Measurements from ENCODE around the gene CD4.

Gene CD4

GRCh38 chr12:6829536-6830220, 40.4 kb downstream of the CD4 start:
- DNase-seq: no peak

DNA sequence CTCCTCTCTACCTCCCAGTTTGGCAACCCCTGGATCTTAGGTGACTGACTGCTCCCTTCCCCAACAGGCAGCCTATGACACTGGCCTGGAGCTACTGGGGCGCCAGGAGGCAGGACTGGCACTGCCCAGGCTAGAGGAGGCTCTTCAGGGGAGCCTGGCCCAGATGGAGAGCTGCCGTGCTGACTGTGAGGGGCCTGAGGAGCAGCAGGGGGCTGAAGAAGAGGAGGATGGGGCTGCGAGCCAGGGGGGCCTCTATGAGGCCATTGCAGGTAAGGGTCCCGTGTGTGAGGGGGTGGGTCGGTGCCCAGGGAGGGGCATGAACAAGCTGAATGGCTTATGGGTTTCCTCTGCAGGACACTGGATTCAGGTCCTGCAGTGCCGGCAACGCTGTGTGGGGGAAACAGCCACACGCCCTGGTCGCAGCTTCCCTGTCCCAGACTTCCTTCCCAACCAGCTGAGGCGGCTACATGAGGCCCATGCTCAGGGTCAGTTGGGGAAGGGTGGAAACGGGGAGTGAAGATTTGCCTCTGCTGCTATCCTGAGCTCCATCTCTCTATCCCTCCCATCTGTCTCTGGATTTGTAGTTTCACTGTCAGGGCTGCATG, 41.1 kb downstream of the CD4 start:
- DNase-seq: no peak

DNA sequence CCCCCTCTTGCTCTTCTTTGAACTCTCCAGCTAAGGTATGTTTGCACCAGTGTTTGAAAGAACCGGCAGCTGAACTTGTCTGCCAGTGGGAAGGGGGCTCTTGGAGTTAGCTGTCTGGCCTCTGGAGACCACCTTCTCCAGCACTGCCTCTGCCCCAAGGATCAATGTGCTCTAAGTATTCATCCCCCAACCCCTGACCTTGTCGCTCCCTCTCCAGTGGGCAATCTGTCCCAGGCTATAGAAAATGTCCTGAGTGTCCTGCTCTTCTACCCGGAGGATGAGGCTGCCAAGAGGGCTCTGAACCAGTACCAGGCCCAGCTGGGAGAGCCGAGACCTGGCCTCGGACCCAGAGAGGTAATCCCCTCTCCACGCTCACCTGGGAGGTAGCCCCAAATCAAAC, 41.7 kb downstream of the CD4 start:
- no peak for DNase-seq

DNA sequence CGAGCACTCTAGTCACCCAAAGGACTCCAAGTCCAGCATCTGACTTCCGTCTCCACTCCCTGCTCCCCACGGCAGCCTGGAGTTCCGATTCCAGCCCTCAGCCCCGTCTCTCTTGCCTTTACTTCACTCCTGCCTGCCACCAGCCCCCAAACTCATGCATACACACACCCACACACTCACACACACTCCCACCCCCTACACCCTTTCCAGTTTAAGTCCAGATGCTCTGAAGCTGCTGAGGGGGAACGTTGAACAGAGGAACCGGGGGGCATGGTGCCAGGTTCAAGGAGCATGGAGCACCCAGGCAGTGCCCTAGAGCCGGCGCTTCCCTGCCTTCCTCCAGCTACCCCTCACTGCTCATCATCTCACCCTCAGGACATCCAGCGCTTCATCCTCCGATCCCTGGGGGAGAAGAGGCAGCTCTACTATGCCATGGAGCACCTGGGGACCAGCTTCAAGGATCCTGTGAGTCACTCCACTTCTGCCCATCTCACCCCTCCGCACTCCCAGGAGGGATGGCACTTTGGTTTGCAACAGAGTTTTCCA, 42.2 kb downstream of the CD4 start:
- DNase-seq: no peak

- no peak for DNase-seq
These were observed 42.8 kb downstream of the CD4 start for GRCh38 chr12:6832125-6832524.

DNA sequence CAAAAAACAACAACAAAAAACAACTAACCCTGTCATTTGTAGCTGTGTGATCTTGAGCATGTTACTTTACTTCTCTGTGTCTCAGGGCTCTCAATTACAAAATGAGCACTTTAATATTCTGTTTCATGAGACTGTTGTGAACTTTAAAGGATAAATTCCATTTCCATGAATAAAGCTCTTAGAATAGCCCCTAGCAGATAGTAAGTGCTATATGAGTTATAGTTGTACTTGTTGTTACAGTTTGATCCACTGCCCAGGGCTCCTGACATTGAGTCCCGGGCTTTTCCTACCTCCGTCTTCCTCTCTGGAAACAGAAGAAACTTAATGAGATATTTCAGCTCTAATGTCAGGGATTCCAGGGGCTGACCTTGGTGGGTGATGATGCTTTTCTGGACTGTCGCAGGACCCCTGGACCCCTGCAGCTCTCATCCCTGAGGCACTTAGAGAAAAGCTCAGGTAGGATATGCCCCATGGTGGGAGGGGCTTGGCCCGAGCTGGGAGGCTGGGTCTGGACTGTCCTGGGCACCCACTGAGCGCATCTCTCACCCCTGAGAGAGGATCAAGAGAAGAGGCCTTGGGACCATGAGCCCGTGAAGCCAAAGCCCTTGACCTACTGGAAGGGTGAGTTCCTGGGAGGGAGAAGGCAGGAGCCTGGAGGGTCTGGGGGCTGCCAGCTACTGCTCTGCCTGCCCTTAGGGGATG, 44.0 kb downstream of the CD4 start:
- DNase-seq: no peak

GRCh38 chr12:6834254-6834653, 44.9 kb downstream of the CD4 start:
- DNase-seq: no peak

DNA sequence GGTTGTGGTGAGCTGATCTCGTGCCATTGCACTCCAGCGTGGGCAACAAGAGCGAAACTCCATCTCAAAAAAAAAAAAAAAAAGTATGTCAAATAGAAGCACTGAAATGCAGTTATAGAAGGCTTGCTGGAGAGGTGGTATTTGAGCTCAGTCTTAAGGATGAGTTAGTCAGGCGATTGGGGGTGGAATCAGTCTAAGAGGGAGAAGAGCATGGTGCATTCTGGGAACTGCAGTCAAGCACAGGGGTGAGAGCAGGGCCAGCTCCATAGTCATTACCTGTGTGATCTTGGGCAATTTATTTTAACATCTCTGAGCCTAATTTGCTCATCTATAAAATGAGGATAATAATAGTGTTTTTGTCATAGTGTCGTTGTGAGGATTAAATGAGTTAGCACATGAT, 45.5 kb downstream of the CD4 start:
- DNase-seq: no peak

- no peak for DNase-seq
These were observed 47.5 kb downstream of the CD4 start for GRCh38 chr12:6836851-6837250.

- no peak for DNase-seq
These were observed 48.2 kb downstream of the CD4 start for GRCh38 chr12:6837370-6838060.

DNA sequence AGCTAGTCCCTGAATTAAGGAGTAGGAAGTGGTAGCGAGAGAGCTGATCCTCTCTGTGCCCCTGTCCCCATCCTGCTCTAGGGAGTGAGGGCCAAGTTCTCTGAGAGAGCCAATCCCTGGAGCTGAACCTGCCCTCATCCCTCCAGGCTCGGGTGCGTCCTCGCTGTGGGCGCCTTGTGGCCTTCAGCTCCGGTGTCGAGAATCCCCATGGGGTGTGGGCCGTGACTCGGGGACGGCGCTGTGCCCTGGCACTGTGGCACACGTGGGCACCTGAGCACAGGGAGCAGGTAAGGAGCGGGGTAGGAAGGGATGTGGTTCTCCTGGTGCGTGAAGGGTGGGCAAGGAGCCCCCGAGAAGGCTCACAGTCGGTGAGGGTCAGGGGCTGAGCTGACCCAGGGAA, 49.5 kb downstream of the CD4 start:
- no peak for DNase-seq

- no peak for DNase-seq
These were observed 50.3 kb downstream of the CD4 start for GRCh38 chr12:6839482-6840201.

GRCh38 chr12:6840330-6840729, 51.0 kb downstream of the CD4 start:
- no peak for DNase-seq

DNA sequence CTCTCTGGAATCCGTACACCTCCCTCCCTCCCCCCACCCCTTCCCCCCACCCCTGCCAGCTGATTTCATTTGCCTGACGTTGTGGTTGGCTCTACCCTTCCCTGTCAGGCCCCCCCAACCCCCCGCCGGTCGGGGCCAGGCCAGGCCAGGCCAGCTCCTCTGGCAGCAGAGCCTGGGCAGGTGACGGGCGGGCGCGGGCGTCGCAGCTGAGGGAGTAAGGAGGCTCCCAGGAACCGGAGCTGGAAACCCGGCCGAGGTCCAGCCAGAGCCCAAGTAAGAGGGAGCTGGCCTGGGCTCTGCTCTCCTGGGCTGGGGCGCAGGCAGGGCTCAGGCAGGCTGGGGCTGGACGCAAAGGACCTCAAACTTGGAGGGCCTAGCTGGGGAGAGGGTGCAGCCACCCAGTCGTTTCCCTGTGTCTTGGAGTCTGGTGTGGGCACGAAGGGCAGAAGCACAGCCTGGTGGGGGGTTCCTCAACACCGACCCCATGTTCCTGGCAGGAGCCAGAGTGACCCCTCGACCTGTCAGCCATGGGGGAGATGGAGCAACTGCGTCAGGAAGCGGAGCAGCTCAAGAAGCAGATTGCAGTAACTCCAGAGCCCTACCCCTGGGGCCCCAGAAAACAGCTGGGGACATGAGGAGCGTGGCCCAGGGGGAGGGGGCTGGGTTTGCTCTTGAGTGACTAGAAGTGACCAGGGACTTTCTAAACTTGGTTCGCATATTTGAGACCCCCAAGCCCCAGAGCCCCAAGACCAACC, 51.6 kb downstream of the CD4 start, which contains the start of gene GNB3:
Gene GNB3, plus strand, starts transcription at position 165 of the 755 bp plus-strand sequence. Its CDS starts 363 bp downstream, at position 528.
- DNase-seq: no peak

DNA sequence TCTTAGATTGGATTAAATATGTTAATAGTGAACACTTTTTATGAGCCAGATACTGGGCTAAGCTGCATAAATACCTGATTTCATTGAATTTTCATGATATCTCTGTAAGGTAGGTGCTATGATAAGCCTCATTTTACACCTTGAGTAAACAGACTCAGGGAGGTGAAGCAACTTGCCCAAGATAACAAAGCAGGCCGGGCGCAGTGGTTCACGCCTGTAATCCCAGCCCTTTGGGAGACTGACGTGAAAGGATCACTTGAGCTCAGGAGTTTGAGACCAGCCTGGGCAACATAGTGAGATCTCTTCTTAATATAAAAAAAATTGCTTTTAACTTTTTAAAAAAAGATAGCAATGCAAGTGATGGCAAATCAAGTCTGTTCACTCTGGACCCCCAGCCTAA, 52.7 kb downstream of the CD4 start:
- no peak for DNase-seq

GRCh38 chr12:6843118-6843902, 54.0 kb downstream of the CD4 start:
- DNase-seq: no peak

- no peak for DNase-seq
These were observed 56.1 kb downstream of the CD4 start for GRCh38 chr12:6845395-6845794.

GRCh38 chr12:6846316-6846869, 57.1 kb downstream of the CD4 start:
- DNase-seq: no peak

- no peak for DNase-seq
These were observed 58.3 kb downstream of the CD4 start for GRCh38 chr12:6847676-6848075.

DNA sequence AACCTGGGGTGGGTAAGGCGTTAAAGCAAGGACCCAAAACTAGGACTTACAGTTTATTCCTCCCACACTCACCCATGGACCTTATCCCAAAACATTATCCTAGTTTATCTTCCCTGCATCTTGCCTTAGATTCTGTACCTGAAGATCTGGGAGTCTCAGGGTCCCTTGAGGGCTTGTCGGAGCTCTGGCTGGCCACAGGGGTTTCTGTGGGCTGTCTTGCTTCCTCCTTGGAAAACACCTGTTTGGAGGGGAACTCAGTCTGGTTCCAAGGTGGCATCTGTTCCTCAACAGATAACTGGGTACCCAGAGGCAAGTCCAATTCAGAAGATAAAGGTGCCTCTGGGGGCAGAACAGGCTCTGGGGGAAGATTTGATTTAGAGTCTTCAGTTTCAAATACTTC, 60.1 kb downstream of the CD4 start:
- no peak for DNase-seq

Data from activated CD4-positive, alpha-beta T cell treated with anti-CD3 and anti-CD28 coated beads for 1 hour (primary cell).